Keratinocyte (primary cell): ENCODE data around the gene FBN1. TPM values are rescaled to one million over a fixed set of nuclear protein-coding genes. Genes with fewer than 3 reads are reported as not detected.

Experiments used
- DNase-seq: peaks from one replicate; pipeline ENCODE4 v3.0.0-alpha.2; 2011; ENCODE audit warnings: low read depth, missing footprints, low spot score
- FAIRE-seq: peaks from 2 replicates; lab custom pipeline; 2011; peaks lifted over from hg19 to GRCh38; lab: Jason Lieb, UNC
- H2AFZ ChIP-seq: 2 replicates; pipeline ENCODE4 v1.6.0; 2012; ENCODE audit warnings: low read length, control low read depth, inconsistent platforms; ENCODE audit not compliant: control insufficient read depth
- H3K27ac ChIP-seq: 2 replicates; pipeline ENCODE4 v1.5.1; 2011; ENCODE audit warnings: low read length; ENCODE audit not compliant: control insufficient read depth, insufficient read depth
- H3K27me3 ChIP-seq: 3 replicates; pipeline ENCODE4 v1.6.0; 2011; ENCODE audit warnings: low read length; ENCODE audit not compliant: control insufficient read depth, insufficient read depth; ENCODE audit errors: extremely low read depth
- H3K36me3 ChIP-seq, 2 experiments: 2 replicates in 1 of 2; 3 replicates in 1 of 2; pipeline ENCODE4 v1.5.1; 2011; ENCODE audit warnings: low read length in 2 of 2, mild to moderate bottlenecking in 1 of 2; ENCODE audit not compliant: control insufficient read depth in 2 of 2, insufficient read depth in 2 of 2; ENCODE audit errors: extremely low read depth in 1 of 2
- H3K4me1 ChIP-seq: 3 replicates; pipeline ENCODE4 v1.5.1; 2011; ENCODE audit warnings: low read length; ENCODE audit not compliant: control insufficient read depth, insufficient read depth; ENCODE audit errors: extremely low read depth
- H3K4me2 ChIP-seq: 3 replicates; pipeline ENCODE4 v1.6.0; 2011; ENCODE audit warnings: low read depth, low read length; ENCODE audit not compliant: control insufficient read depth, insufficient read depth; ENCODE audit errors: extremely low read depth
- H3K4me3 ChIP-seq, 3 experiments: fragments of 200-600 bp in 1 of 3; sonication (generic) in 1 of 3; 2 replicates in 2 of 3; 3 replicates in 1 of 3; pipeline ENCODE4 v1.5.1; 2011 to 2016; ENCODE audit warnings: low read length in 3 of 3, mild to moderate bottlenecking in 3 of 3, control low read depth in 2 of 3, inconsistent platforms in 1 of 3, low read depth in 1 of 3, mixed read lengths in 1 of 3, mixed run types in 1 of 3, moderate library complexity in 1 of 3; ENCODE audit not compliant: control insufficient read depth in 2 of 3, insufficient read depth in 2 of 3; ENCODE audit errors: extremely low read depth in 1 of 3
- H3K79me2 ChIP-seq: 2 replicates; pipeline ENCODE4 v1.6.0; 2012; ENCODE audit warnings: low read length; ENCODE audit not compliant: control insufficient read depth, insufficient read depth
- H3K9ac ChIP-seq: 3 replicates; pipeline ENCODE4 v1.6.0; 2011; ENCODE audit warnings: low read length; ENCODE audit not compliant: control insufficient read depth, insufficient read depth; ENCODE audit errors: extremely low read depth
- H3K9me1 ChIP-seq: 3 replicates; pipeline ENCODE4 v1.6.0; 2011; ENCODE audit warnings: low read length; ENCODE audit not compliant: control insufficient read depth, insufficient read depth; ENCODE audit errors: extremely low read depth
- H3K9me3 ChIP-seq: 2 replicates; pipeline ENCODE4 v1.5.1; 2012; ENCODE audit warnings: low read depth, low read length; ENCODE audit not compliant: control insufficient read depth
- H4K20me1 ChIP-seq: 3 replicates; pipeline ENCODE4 v1.6.0; 2011; ENCODE audit warnings: low read length; ENCODE audit not compliant: control insufficient read depth, insufficient read depth; ENCODE audit errors: extremely low read depth
- CTCF ChIP-seq, 3 experiments: IDR thresholded peaks in 1 of 3; conservative IDR thresholded peaks in 1 of 3; optimal IDR thresholded peaks in 1 of 3; 2 replicates in 2 of 3; 3 replicates in 1 of 3; pipeline versions ENCODE3 to v1.5.1; 2011; ENCODE audit warnings: low read length in 3 of 3, mild to moderate bottlenecking in 3 of 3, moderate library complexity in 2 of 3, control low read depth in 1 of 3, inconsistent platforms in 1 of 3; ENCODE audit not compliant: insufficient read depth in 2 of 3; ENCODE audit errors: extremely low read depth in 1 of 3
- EZH2 ChIP-seq: IDR thresholded peaks from one replicate; pipeline ENCODE4 v1.6.1; 2012; ENCODE audit warnings: inconsistent platforms, mild to moderate bottlenecking, low read length, moderate library complexity
- dilution Hi-C: fragments of 300-500 bp; cut with MboI; formaldehyde crosslinking; loops from one replicate; pipeline ENCODE4 v1.7.0; 2020; ENCODE audit warnings: low sequenced_read_pairs; ENCODE audit not compliant: extremely low pct_ligation_motif_present
- polyA plus RNA-seq, 5 experiments: library from polyadenylated mRNA; depleted of rRNA in 3 of 5; stranded (reverse) in 3 of 5; stranded (forward) in 1 of 5; unstranded in 1 of 5; fragments of >200 nt; gene quantifications; 1 replicate in 1 of 5; 2 replicates in 3 of 5; 3 replicates in 1 of 5; pipeline versions ENCODE4 v1.2.1 to v1.2.3, GENCODE V29; 2011 to 2012; ENCODE audit warnings: missing spikeins in 2 of 5, low read depth in 1 of 5, low replicate concordance in 1 of 5

Gene FBN1
- polyA plus RNA-seq, 1 donor (not counting 4 experiments of a cell fraction or from before 2014, with no cell fraction given): 3.5 TPM

- dilution Hi-C loops: no loop called here
- Histone ChIP-seq H4K20me1 (no peaks in the 10 kb centered on the region), H3K9ac (no peak overlapping the region), H3K27ac (no peak overlapping the region), H3K79me2 (no peaks in the 10 kb centered on the region), H3K27me3 (no peaks in the 10 kb centered on the region), H3K4me3 (peak overlapping the region in 1 of 3 experiments; percentile 8), H3K9me3 (no peaks in the 10 kb centered on the region), H2AFZ (peak overlapping the region; percentile 52), H3K36me3 (no peaks in the 10 kb centered on the region), H3K4me2 (peak overlapping the region; percentile 49), H3K9me1 (no peaks in the 10 kb centered on the region), H3K4me1 (peaks cover 32% of the 10 kb centered on the region)
- peak; percentile 43 for FAIRE-seq
- TF ChIP-seq CTCF (optimal IDR thresholded peaks at IDR 0.05 in 1 of 3, IDR thresholded peaks at IDR 0.05 in 1 of 3, conservative IDR thresholded peaks at IDR 0.05 in 1 of 3; ENCODE audit: extremely low read depth in 1 of 3, insufficient read depth in 2 of 3, low read length in 3 of 3) (no peak), EZH2 (no peak)
- no peak for DNase-seq
Measured at GRCh38 chr15:48427960-48428547, 217.5 kb downstream of the FBN1 start.

GRCh38 chr15:48427479-48427878 is 218.0 kb downstream of the FBN1 start:
- no peaks in the 10 kb centered on the region for H3K9me1 ChIP-seq
- H3K27me3 ChIP-seq: no peaks in the 10 kb centered on the region
- H3K9ac ChIP-seq: no peak overlapping the region
- no peak overlapping the region for H3K4me3 ChIP-seq
- no peaks in the 10 kb centered on the region for H4K20me1 ChIP-seq
- no peaks in the 10 kb centered on the region for H3K36me3 ChIP-seq
- TF ChIP-seq EZH2: no peak
- TF ChIP-seq CTCF (optimal IDR thresholded peaks at IDR 0.05 in 1 of 3, IDR thresholded peaks at IDR 0.05 in 1 of 3, conservative IDR thresholded peaks at IDR 0.05 in 1 of 3; ENCODE audit: extremely low read depth in 1 of 3, insufficient read depth in 2 of 3, low read length in 3 of 3): no peak
- no peaks in the 10 kb centered on the region for H3K79me2 ChIP-seq
- FAIRE-seq: no peak
- H3K4me1 ChIP-seq: peaks cover 32% of the 10 kb centered on the region
- DNase-seq: no peak
- dilution Hi-C loops: no loop called here
- no peaks in the 10 kb centered on the region for H3K9me3 ChIP-seq
- H3K27ac ChIP-seq: no peak overlapping the region
- H2AFZ ChIP-seq: no peak overlapping the region
- no peak overlapping the region for H3K4me2 ChIP-seq
